ENCODE data around the gene ABHD16A.

- TF ChIP-seq POLR2A (IDR thresholded peaks at IDR 0.05; ENCODE audit: low read depth, low read length) (no peak), CTCF (IDR thresholded peaks at IDR 0.05; ENCODE audit: extremely low read depth in 1 of 2, insufficient read depth in 1 of 2, low read depth in 1 of 2, low read length in 2 of 2) (peak in 1 of 2 donors; percentile 60), MAX (IDR thresholded peaks at IDR 0.05; ENCODE audit: insufficient read depth, insufficient read length) (no peak)
These were observed 25.8 kb upstream of the ABHD16A start, which contains the start of gene DDAH2 for GRCh38 chr6:31728767-31729514.
